Stimulated activated naive CD8-positive, alpha-beta T cell treated with anti-CD3 and anti-CD28 coated beads, Interleukin-15, Interleukin-2, amounts not matched to agents 100 U/mL and 50 U/mL, for 24 hours (primary cell): ENCODE results near the gene SLC38A3.

Experiments used
- ATAC-seq: fragments of 150-1000 bp; cut with Tn5 transposase; one replicate; pipeline ENCODE4 v1.10.0; 2021
- DNase-seq: peaks from one replicate; pipeline ENCODE4 v3.0.0; 2021

SLC38A3 gene

DNA sequence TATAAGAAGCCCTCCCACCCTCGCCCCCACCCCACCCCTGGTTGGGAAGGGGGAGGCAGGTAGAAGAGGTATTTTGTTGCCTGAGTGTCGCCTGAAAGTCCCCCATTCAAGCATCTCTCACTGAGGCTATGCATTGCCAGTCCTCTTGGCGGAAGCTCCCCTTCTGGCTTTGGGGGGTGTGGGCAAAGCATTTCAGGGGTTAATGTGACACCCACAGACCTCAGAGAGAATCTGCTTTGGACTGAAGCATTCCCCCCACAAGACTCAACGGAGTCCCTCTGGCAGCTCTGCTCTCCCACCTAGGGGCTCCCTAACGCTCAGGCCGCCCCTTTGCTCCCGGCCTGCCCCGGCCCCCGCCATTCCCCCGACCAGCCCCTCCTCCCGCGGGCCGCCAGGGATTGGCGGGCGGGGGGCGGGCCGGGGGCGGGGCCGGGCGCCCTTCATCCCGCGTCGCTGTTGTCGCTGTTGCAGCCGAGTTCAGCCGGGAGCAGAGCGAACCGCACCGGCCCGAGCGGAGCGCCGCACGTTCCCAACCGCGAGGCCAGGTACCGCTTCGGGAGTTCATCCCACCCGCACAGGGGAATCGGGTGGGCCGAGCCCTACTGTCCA, at the start of gene SLC38A3:
Gene SLC38A3 (plus strand): TSS at position 468 of the 609 bp plus-strand sequence. CDS start 8,929 bp downstream, outside the sequence.
- ATAC-seq (peak; percentile 26), DNase-seq (peak; percentile 12)

DNA sequence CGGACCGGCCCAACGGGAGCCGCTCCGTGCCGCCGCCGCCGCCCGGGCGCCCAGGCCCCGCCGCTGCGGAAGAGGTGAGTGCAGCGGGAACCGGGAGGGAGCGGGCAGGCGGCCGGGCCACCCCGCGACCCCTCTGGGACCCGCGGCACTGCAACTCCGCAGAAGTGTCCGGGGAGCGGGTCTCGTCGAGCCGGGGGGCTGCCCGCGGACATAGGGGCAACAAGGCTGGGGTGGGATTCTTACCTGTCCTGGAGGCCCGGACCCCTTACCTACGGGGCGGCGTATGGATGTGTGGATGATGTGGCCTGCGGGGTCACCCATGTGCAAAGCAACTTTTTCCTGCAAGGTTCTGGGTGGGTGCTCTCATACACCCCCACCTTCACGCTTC, 49.6 kb upstream of the SLC38A3 start:
- ATAC-seq: no peak
- no peak for DNase-seq

DNA sequence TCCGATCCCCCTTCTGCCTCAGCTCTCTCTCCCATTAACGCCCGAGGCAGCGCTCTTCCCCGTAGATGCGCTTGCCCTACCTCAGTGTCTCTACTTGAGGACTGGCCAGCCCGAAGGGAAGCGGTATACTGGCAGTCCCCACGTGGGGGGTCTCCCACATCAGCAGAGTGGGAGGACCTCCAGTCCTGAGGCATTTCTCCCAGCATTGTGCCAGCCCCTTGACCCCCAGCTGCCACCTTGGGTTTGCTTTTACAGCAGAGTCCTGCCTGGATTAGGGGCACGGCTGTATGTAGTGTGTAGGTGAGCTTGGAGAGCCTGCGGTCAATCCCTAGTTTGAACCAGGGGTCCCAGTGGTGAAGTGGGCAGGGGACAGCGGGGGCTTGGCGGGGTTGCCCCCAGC, 49.2 kb upstream of the SLC38A3 start:
- DNase-seq (no peak), ATAC-seq (no peak)

DNA sequence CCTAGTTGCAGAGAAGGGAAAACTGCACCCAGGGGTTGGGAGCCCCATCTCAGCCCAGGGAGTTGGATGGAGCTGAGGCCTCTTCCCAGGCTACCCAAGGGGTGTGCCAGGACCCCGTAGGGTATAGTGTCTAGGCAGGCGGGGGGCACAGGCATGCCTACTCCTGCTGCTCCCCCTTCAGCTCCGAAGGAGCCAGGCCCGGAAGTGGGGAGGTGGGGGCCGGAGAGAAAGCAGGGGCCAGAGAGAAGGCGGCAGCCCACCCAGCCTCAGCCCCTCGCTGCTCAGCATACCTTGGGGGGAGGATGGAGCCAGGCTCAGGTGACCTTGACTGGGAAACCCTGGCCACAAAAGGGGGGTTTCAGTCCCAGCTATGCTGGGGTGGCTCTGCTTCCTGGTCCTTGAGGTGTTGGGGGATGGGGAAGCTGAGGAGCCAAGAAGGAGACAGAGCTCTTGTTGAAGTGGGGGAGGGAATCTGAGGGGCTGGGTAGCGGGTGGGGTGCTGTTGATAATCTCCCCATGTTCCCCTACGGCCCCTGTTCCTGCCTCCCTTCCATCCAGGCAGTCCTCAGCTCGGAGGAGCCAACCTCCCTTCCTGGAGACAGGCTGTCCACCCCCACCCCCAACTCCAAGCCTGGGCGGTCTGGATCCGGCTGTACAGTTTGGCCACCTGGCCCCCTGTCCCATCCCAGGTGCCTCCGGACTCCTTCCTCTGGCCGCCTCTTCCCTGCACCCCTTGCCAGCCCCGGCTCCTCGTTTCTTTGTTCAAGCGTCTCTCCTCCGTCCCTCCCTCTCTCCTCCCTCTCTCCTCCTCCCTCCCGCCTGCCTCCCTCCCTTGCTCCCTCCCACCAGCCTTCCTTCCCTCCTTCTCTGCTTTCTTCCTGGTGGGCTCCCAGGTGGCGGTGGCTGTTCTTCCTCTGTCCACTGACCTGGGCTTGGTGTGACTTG, 48.2 kb upstream of the SLC38A3 start:
- DNase-seq: no peak
- ATAC-seq: no peak

DNA sequence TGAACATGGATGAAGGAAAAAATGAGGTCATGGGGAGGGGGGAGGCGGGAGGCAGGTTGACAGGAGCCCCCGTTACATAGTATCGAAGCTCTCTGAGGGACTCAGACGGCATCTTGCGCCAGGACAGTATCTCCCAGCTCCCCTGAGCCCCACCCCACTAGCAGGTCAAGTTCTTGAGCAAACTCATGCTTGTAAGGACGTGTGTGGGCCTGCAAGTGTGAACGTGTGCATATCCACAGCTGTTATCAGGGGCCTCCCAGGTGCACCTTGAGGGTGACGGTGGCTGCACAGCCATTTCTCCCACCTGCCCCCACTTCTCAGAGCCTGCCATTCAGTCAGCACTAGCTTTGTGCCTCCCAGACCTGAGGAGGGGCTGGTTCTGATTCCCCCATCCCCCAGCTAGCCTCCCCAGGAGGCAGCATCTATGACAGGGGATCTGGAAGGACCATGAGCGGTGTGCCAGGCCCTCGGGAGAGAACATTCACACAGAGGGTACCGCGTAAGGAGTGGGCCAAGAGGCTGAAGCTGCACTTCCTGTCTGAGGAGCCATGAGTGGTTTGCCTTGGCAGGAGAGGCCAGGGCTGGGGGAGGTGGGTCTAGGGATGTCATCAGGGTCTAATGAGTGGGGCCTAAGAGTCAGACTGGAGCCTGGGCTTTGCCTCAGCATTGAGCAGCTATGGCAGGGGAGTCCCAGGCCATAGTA, 47.1 kb upstream of the SLC38A3 start:
- no peak for DNase-seq
- ATAC-seq: no peak

DNA sequence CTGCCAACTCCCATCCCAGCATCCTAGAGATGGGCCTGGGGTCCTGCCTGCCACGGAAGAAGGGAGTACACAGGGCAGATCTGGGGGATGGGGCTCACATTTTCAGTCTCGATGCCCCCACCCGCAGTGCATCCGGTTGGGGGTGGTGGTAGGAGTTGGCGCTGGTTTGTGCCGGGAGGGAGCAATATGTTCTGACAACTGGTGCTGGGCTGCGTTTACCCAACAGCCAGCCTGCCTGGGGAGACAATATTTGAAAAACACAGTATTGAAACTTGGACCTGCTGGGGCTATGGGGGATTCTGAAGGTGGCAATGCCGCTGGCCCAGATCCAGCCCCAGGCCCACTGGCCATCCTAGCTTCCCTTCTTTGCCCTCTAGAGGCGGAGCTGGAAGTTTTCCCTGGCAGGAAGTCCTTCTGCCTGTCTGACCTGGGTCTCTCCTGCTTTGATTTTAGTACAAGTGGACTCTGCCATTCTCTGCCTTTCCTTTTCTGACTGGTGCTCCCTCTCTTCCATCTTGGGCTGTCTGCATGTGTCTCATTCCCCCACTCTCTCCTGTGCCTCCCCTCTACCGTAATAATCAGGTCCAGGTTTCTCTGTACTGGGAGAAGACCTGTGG, 46.4 kb upstream of the SLC38A3 start:
- DNase-seq (no peak), ATAC-seq (no peak)

DNA sequence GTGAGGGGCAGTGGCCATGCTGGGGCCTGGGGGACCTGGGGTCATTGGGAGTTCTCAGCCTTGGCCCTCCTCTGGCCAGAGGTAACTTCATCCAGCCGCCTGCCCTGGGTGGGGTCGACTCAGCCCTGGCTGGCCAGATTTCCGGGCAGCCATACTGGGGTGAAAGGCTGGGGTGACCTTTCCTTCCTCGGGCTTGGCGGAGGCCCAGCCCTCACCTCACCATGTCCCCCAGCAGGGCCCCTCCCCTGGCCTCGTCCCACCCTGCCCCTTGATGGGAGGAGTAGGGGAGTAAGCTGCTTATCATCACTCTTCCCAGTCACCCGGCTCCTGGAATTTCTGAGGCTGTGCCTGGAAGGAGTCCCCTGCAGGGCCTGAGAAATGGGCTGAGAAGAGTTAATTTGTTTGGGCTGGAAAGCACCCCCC, 44.5 kb upstream of the SLC38A3 start:
- no peak for ATAC-seq
- no peak for DNase-seq

DNA sequence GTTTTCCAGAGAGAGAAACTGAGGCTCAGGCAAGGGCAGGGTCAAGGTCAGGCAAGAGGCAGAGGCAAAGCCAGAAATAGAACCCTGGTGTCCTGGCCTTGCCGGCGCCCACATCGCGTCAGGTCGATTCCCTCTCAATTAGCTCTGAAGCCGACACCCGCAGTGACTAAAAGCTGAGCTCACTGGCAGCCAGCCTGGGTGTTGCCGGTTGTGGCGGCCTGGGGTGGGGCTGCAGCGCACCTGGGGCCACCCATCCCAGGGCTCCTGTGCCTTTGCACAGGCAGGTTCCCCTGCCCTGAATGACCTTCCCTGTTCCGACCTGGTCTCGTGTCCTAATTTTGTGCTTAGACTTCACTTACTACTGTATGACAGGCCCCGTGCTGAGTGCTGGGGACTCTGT, 43.8 kb upstream of the SLC38A3 start:
- DNase-seq: no peak
- no peak for ATAC-seq

DNA sequence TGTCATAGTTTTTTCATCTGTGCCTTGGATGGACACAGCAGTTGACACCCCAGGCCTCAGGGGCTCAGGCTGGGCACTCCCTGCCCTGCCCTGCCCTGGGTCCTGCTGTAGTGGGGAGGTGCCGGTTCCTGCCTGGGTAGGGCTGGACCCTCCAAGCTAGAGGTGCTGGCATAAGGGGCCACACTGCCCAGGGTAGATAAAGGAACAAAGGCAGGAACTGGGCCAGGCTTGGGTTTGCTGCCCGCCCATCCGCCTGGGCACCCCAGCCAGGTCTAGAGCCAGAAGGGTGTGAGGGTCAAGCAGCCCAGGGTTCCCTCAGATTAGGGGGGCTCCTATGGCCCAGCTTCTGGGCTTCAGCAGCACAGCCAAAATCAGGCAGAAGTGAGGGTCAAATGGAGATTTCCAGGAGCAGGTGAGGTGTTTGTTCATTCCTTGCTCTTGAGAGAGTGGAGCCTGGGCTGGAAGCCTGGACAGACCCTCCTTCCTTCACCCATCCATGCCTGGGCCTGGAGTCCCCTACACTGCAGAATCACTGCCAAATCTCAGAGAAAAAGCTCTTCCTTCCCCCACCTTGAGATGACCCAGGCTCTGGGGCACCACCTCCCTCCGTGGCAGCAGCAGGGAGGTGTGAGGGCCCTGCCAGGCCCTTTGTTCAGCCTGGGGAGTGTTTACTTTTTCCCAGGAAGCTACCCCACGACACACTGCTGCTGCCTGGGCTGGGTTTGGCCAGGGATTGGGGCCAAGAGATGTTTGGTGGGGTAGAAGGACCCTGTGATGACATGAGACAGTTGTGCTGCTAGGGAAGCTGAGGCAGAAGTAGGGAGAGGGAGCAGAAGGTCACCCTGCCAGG, 42.8 kb upstream of the SLC38A3 start:
- DNase-seq: no peak
- no peak for ATAC-seq

DNA sequence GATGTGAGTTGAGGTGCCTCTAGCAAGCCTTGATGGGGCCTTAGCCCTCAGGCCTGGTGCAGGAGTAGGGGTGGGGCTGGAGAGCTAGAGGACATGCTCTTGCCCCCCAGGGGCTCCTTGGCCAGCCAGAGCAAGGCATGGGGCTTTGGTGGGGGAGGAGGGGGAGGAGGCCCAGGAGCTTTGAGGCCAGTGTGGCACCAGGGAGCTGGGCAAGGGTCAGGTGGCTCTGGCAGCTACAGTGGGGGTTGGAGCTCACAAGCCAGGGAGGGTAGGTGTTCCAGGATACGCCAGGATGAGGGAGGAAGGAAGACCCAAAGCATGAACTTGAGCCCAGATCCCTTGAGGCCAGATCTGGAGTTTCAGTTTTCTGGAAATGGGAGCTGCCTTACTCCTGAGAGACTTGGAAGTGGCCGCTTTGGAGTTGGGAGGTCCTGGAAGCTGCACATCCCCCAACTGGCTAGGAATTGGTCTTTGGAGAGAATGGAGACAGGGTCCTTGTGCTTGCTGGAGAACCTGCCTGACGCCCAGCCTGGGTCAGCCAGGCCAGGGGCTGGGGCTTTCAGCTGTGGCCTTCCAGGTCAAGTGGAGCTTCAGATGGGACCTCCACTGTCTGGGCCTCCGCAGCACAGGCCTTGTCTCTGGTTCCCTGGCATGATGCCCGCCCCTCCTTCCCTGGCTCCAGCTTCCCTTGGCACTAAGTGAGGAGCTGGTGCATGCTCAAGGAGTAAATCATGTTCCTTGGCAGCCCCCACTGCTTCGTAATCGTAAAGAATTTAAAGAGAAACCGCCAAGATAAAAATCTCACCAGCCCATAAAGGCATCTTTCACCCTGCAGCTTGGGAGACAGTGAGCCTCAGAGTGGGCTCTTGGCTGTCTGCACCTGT, 41.3 kb upstream of the SLC38A3 start:
- ATAC-seq: no peak
- DNase-seq: no peak

DNA sequence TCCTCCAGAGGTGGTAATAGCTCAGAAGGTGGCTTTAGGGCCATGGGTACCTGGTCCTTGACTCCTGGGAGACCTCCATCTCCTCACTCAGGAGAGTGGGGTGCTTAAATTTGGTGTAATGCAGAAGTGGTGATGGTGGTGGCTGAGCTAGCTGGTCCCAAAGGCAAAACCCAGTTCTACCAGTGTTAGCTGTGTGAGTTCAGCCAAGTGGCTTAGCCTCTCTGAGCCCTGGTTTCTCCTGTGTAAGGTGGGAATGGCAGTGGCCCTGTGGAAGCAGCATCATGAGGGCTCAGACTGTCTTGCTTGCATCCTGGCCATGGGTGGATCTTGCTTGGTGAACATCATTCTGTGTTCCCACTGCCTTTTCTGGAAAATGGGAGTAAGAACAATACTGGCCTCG, 40.6 kb upstream of the SLC38A3 start:
- DNase-seq (no peak), ATAC-seq (no peak)

DNA sequence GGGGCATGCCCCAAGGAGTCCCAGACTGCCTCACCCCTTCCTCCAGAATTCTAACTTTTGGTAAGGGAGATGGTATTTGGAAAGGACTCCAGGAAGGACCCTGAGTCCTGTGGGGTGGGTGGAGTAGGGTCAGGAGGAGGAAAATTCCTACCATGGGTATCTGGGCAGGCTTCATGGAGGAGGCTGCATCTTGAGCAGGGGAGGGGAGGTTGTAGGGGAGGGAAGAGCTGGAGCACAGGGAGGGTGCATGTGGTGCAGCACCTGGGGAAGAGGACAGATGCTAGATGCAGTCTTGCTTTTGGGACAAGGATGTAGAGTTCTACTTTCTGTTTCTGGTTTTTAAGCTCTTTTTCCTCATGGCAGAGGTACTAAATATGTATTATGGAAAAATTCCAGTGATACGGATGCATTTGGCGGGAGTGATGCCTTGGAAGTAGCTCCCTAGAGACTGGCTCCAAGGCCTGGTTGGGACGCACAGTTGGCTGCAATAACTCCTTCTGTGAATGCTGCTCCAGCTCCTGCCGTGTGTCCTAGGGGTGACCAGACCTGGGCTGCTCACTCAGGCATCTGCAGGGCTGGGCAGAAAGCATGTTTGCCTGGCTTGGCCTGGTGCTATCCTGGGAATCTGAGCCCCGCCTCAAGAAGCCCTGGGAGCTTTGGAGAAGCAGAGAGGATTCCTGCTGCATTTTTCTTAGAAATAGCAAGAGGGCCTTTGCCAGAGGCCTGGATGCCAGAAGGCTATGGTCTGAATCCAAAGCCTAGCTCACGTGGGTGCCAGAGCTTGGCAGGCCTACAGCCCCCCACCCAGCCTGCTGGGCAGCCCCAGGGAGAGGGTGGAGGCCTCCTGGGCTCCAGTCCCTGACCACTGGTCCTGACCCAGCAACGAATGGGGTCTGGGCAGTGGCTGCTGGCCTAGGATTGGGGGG, 39.8 kb upstream of the SLC38A3 start:
- no peak for DNase-seq
- no peak for ATAC-seq

DNA sequence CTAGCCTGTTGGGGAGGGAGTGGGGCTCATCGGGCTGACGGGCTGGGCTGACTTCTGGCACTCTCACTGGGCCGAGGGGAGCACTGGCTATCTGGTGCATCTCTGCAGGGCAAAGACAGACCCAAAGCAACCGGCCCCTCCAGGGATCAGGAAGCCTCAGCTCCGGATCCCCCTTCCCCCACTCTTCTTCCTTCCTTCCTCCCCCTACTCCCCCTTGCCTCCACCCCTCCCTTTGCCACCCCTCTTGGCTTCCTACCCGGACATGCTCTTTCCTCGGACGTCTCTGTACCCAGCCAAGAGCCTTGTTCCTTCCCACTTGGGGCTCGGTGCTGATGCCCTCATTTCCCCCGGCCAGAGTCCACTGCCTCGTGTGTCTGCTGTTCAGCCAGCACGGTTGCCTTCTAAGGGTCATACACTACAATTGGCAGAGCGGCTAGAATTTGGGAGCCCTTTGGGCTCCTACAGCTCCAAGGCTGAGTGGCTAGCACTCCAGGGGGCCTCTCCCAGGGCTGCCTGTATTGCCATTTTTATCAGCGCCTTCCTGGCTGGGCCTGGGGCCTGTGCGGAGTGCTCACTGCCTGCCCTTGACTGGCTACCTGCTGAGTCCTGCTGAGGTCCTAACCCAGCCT, 39.0 kb upstream of the SLC38A3 start:
- DNase-seq (no peak), ATAC-seq (no peak)

DNA sequence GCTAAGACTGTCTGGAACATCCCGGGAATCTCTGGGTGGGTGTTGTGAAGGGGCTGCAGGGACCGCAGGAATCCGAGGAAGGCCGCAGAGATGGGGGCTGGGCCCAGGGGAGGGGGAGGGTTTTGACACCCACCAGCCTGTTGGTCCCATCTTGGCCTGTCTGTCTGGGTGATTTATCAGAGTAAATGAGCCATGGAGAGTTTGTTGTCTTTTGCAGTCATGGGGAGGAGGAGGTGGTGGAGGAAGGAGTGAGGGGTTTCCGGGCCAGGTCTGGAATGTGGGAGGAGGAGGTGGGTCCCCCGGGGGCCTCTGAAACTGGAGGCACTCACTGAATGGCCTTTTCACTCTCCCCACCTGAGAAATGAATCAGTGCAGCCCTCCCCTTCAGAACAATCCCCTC, 38.5 kb upstream of the SLC38A3 start:
- DNase-seq: no peak
- ATAC-seq: no peak

DNA sequence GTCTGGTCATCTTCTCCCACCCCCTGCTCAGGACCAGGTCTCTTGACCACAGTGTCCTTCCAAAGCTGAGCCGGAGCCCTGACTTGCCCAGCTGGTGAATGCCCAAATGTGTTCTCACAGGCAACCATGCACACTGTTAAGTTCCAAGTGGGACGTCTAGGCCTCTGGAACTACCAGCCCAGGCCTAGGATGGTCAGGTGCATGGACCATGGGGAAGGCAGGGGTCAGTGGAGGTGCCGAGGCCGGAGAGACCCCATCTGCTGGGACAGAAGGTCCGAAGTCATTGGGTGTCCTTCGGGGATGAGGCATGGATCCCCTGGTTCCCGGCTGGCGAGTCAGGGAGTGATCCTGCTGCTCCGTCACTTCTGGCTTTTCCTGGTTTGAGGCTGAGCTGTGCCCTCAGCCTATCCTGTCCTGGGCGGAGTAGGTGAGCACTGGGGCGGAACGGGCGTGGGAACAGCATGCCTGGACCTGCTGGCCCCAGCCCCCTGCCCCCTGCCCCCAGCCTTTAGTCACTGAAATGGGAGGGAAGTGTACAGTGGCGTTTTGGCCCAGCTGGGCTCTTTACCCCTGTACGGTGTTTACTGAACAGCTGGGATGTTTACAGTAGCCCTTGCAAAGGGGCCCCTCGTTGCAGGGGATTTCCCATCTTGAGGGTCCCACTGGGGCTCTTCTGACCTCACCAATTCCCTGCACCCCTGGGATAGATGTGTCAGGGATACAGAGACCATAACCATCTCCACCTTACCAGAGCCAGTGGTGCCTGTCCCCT, 37.8 kb upstream of the SLC38A3 start:
- no peak for DNase-seq

DNA sequence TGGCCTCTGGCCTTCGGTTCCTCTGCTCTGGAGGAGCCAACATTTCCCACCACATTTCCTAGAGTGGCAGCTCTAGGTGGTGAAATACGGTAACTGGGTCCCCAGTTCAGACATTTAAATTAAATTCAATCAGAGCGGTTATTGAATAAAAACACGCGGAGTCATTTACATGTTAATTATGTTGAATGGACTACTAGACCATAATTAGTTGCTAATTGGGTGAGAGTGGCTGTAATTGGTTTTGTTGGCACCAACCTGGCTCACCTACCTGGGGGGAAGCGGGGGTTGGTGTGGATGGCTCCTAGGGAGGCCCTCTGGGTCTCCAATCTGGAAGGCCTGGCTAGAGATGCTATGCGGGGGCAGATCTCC, 37.2 kb upstream of the SLC38A3 start:
- no peak for ATAC-seq
- DNase-seq: no peak

More for the DNA sequence above, 37.8 kb upstream of the SLC38A3 start:
- ATAC-seq: no peak

DNA sequence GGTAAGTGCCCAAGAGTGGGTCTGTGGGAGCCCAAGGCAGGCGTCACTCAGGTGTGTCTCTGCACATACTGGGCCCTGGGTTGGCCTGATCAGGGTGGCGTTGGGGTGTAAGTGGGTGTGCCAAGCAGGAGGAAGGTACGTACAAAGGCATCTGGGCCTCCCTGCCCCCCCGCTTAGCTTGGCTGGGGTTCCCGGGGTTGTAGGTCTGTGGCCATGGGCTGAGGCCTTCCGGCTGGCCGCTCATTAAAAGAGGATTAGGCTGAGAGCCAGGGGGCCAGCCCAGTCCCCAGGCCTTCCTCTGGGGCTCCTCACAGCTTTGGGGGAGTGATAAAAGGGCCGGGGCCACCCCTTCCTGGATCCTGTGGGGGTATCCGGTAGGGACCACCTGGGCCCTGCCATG, 36.7 kb upstream of the SLC38A3 start:
- ATAC-seq: no peak
- no peak for DNase-seq

DNA sequence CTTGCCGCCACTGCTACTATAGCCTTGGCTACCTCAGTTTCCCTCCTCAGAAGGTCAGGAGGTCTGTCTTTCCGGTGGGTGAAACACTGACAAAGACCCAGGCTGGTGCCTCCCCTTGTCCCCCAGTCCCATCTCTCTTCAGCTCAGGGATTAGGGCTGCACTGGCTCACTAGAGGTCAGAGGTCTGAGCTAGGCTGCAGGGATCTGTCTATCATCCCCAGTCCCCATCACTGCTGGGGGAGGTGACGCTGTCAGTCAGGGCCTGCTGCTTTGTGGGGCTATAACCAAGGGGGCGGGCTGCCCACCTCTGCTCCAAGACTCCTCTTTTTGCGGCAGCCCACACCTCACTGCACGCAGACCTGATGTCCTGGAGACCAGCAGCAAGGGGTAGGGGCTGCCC, 36.3 kb upstream of the SLC38A3 start:
- no peak for DNase-seq
- ATAC-seq: no peak
